Transverse colon (tissue), 4 donors: ENCODE results near the gene ACBD6.

Source experiments
- CTCF ChIP-seq, 5 experiments: fragments of 200-600 bp in 3 of 5; fragments of 450-650 bp in 2 of 5; sonication (generic) in 3 of 5; IDR thresholded peaks; 1 replicate in 2 of 5; 2 replicates in 3 of 5; pipeline ENCODE4 v1.5.1; 2016 to 2017; ENCODE audit warnings: antibody characterized with exemption in 5 of 5, inconsistent platforms in 3 of 5, mild to moderate bottlenecking in 2 of 5, moderate library complexity in 1 of 5
- EP300 ChIP-seq: sonication (generic); formaldehyde crosslinking; IDR thresholded peaks from one replicate; pipeline ENCODE4 v1.6.1; 2017; ENCODE audit warnings: antibody characterized with exemption, low read depth
- POLR2A ChIP-seq: fragments of 450-650 bp; IDR thresholded peaks from one replicate; pipeline ENCODE4 v1.6.1; 2016; ENCODE audit warnings: antibody characterized with exemption, mild to moderate bottlenecking, moderate library complexity
- POLR2AphosphoS5 ChIP-seq, 3 donors: sonication (generic); formaldehyde crosslinking; IDR thresholded peaks; one replicate each; pipeline ENCODE4 v1.6.1; 2016; ENCODE audit warnings: antibody characterized with exemption in 3 of 3

GRCh38 chr1:180370188-180370587, 132.2 kb downstream of the ACBD6 start:
- TF ChIP-seq CTCF (IDR thresholded peaks at IDR 0.05) (no peak), EP300 (no peak), POLR2AphosphoS5 (IDR thresholded peaks at IDR 0.05) (no peak), POLR2A (no peak)
